Hepatocyte (in vitro differentiated cells): Measurements from ENCODE around the gene RASA3. TPM values are rescaled to one million over a fixed set of nuclear protein-coding genes. Genes with fewer than 3 reads are reported as not detected.

Experiments
- DNase-seq: peaks from one replicate; pipeline ENCODE4 v3.0.0-alpha.2; 2016; ENCODE audit warnings: low spot score
- H2AFZ ChIP-seq: fragments of 200-600 bp; sonication (generic); 2 replicates; pipeline ENCODE4 v1.6.0; 2016; ENCODE audit warnings: antibody characterized with exemption, mild to moderate bottlenecking
- H3K27ac ChIP-seq: fragments of 200-600 bp; sonication (generic); 2 replicates; pipeline ENCODE4 v1.5.1; 2016; ENCODE audit warnings: mild to moderate bottlenecking
- H3K27me3 ChIP-seq: fragments of 200-600 bp; sonication (generic); 2 replicates; pipeline ENCODE4 v1.6.1; 2016
- H3K36me3 ChIP-seq: fragments of 200-600 bp; sonication (generic); replicated peaks from 2 replicates; pipeline ENCODE4 v1.5.1; 2016; ENCODE audit warnings: low read depth; ENCODE audit not compliant: insufficient read depth
- H3K4me1 ChIP-seq: fragments of 200-600 bp; sonication (generic); 2 replicates; pipeline ENCODE4 v1.5.1; 2016; ENCODE audit warnings: mild to moderate bottlenecking, moderate library complexity; ENCODE audit not compliant: insufficient read depth
- H3K4me2 ChIP-seq: fragments of 200-600 bp; sonication (generic); 2 replicates; pipeline ENCODE4 v1.6.0; 2016
- H3K4me3 ChIP-seq: fragments of 200-600 bp; sonication (generic); 2 replicates; pipeline ENCODE4 v1.5.1; 2016; ENCODE audit warnings: mild to moderate bottlenecking
- H3K79me2 ChIP-seq: fragments of 200-600 bp; sonication (generic); 2 replicates; pipeline ENCODE4 v1.6.0; 2017; ENCODE audit warnings: mild to moderate bottlenecking
- H3K9me2 ChIP-seq: fragments of 200-600 bp; sonication (generic); replicated peaks from 2 replicates; pipeline ENCODE4 v1.6.0; 2017; ENCODE audit warnings: mild to moderate bottlenecking; ENCODE audit not compliant: insufficient read depth
- H3K9me3 ChIP-seq: fragments of 200-600 bp; sonication (generic); 2 replicates; pipeline ENCODE4 v1.5.1; 2016; ENCODE audit warnings: low read depth, mild to moderate bottlenecking
- H4K20me1 ChIP-seq: fragments of 200-600 bp; sonication (generic); 2 replicates; pipeline ENCODE4 v1.6.0; 2016; ENCODE audit warnings: mild to moderate bottlenecking; ENCODE audit not compliant: insufficient read depth, poor library complexity, severe bottlenecking
- EZH2 ChIP-seq: fragments of 200-600 bp; sonication (generic); IDR thresholded peaks from 2 replicates; pipeline ENCODE4 v1.6.1; 2016; ENCODE audit warnings: antibody characterized with exemption, mild to moderate bottlenecking, borderline replicate concordance
- EZH2phosphoT487 ChIP-seq: fragments of 200-600 bp; sonication (generic); IDR thresholded peaks from one replicate; pipeline ENCODE4 v1.6.1; 2018; ENCODE audit warnings: antibody characterized with exemption, mild to moderate bottlenecking, low read depth, moderate library complexity; ENCODE audit not compliant: unreplicated experiment, severe bottlenecking
- WGBS: methylation state at CpG from one replicate; pipeline ENCODE4 v1.1.6; 2016; ENCODE audit warnings: low lambda C conversion rate; ENCODE audit errors: missing lambda C conversion rate; 5-methylcytosine and 5-hydroxymethylcytosine counted together
- polyA plus RNA-seq: library from polyadenylated mRNA; unstranded; fragments of >200 nt; fragmentation: Nextera tagmentation; extraction: Ambion mirVana; gene quantifications from 2 replicates; pipeline ENCODE4 v1.2.1, GENCODE V29; 2016
- total RNA-seq: library from RNA; depleted of rRNA; stranded (reverse); fragments of >200 nt; gene quantifications from 2 replicates; pipeline ENCODE4 v1.2.3, GENCODE V29; 2014
- TF ChIP-seq, protein P1 (sequence below): fragments of 200-600 bp; sonication (generic); IDR thresholded peaks from 2 replicates; pipeline ENCODE4 v1.5.1; 2016; ENCODE audit warnings: antibody characterized with exemption, mild to moderate bottlenecking; ENCODE audit not compliant: poor library complexity

The RASA3 gene
- total and polyA plus RNA-seq, 2 experiments from 2014 or later: 5.6 to 6.1 TPM

DNA sequence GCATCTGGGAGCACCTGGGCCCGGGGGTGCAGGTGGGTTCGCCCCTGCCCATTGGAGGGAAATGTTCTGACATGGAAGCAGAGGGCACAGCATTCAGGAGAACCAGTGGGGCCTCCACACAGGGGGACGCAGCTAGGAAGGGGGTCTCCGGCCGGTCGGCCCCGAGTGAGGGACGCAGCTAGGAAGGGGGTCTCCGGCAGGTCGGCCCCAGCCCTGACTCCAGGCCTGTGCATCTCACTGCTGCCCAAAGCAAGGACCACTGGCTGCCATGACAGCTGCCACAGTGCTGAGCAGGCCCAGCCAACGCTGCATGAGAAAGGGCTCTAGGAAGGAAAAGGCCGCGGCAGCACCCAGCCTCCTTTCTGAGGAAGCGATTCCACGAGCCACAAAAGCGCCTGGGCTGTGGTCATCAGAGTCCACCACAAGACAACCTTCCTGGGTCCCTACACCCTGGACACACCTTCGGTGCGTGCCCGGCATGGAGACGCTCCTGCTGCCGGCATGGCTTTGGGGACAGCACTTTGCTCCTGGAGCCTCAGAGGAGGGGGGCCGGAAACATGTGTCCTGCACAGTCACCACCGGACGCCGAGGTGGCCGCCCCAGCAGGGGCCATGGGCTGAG lies 9.7 kb downstream of the RASA3 start:
- no peak for TF ChIP-seq EZH2
- no peak for TF ChIP-seq EZH2phosphoT487
- TF ChIP-seq, protein P1, sequence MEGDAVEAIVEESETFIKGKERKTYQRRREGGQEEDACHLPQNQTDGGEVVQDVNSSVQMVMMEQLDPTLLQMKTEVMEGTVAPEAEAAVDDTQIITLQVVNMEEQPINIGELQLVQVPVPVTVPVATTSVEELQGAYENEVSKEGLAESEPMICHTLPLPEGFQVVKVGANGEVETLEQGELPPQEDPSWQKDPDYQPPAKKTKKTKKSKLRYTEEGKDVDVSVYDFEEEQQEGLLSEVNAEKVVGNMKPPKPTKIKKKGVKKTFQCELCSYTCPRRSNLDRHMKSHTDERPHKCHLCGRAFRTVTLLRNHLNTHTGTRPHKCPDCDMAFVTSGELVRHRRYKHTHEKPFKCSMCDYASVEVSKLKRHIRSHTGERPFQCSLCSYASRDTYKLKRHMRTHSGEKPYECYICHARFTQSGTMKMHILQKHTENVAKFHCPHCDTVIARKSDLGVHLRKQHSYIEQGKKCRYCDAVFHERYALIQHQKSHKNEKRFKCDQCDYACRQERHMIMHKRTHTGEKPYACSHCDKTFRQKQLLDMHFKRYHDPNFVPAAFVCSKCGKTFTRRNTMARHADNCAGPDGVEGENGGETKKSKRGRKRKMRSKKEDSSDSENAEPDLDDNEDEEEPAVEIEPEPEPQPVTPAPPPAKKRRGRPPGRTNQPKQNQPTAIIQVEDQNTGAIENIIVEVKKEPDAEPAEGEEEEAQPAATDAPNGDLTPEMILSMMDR: no peak
- Histone ChIP-seq H3K9me2 (no peaks in the 10 kb centered on the region), H3K79me2 (peaks cover 15% of the 10 kb centered on the region), H3K4me3 (no peak overlapping the region), H4K20me1 (no peaks in the 10 kb centered on the region), H3K36me3 (no peaks in the 10 kb centered on the region), H2AFZ (no peak overlapping the region), H3K9me3 (no peaks in the 10 kb centered on the region), H3K4me2 (no peak overlapping the region), H3K27ac (no peak overlapping the region), H3K4me1 (peaks cover 24% of the 10 kb centered on the region), H3K27me3 (no peaks in the 10 kb centered on the region)
- no peak for DNase-seq
- 94% methylated on average over 26 of the region's 26 CpGs for WGBS

DNA sequence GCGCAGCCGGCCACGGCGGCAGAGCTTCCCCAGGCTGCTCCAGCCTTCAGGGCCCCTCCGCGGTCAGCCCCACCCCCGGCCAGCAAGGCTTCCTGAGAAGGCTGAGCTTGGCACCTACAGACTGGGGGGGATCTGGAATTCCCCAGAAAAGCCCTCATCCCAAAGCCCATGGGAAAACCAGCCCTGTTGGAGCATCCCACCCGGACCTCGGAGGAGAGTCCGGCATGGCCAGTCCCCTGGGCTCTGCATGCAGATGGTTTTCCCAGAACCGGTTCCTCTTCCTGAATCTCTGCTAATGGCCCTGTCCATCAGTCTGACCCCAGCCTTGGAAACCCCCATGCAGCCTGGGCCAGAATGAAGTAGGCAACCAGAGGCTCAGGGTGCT lies 10.3 kb downstream of the RASA3 start:
- no peak overlapping the region for H3K27ac ChIP-seq
- no peaks in the 10 kb centered on the region for H3K9me2 ChIP-seq
- H2AFZ ChIP-seq: no peak overlapping the region
- H3K36me3 ChIP-seq: no peaks in the 10 kb centered on the region
- no peak for DNase-seq
- H3K79me2 ChIP-seq: peaks cover 10% of the 10 kb centered on the region
- no peak overlapping the region for H3K4me3 ChIP-seq
- TF ChIP-seq EZH2phosphoT487 (no peak), EZH2 (no peak)
- TF ChIP-seq, protein P1: no peak
- peaks cover 24% of the 10 kb centered on the region for H3K4me1 ChIP-seq
- H3K9me3 ChIP-seq: no peaks in the 10 kb centered on the region
- H3K4me2 ChIP-seq: peak overlapping the region; percentile 54
- WGBS: 74% methylated on average over 11 of the region's 11 CpGs
- no peaks in the 10 kb centered on the region for H3K27me3 ChIP-seq
- no peaks in the 10 kb centered on the region for H4K20me1 ChIP-seq

DNA sequence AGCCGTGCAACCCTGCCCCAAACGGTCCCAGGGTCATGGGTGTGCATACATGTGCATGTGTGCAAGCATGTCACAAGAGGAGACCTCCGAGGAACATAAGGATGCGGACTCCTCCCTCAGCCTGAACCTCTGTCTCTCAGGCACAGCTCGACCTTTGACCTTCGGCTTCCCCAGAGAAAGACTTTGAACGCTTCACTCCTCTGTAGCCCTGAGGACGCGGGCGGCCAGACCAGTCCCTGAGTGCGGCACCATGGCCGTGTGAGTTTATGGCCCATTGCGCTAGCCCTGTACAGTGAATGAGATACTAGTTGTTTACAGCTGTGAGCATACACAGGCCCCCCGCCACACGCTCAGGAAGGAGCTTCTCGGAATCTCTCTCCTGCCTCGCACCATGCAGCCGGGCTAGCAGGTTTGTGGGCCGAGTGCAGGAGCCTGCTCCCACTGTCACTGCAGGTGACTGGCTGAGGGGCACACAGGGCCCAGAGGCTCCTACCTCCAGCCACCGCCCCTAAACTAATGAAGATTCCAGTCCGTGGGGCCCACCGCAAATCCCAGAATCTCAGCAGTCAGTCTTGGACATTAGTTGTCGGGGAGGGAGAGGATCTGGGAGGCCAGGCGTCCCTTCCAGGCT lies 10.8 kb downstream of the RASA3 start:
- TF ChIP-seq EZH2: no peak
- no peak for TF ChIP-seq EZH2phosphoT487
- TF ChIP-seq, protein P1: no peak
- no peak overlapping the region for H3K27ac ChIP-seq
- no peaks in the 10 kb centered on the region for H3K36me3 ChIP-seq
- H4K20me1 ChIP-seq: no peaks in the 10 kb centered on the region
- peaks cover 5% of the 10 kb centered on the region for H3K79me2 ChIP-seq
- no peak for DNase-seq
- H3K9me2 ChIP-seq: no peaks in the 10 kb centered on the region
- 69% methylated on average over 24 of the region's 24 CpGs for WGBS
- H3K4me2 ChIP-seq: peak overlapping the region; percentile 54
- H2AFZ ChIP-seq: no peak overlapping the region
- H3K4me3 ChIP-seq: no peak overlapping the region
- H3K4me1 ChIP-seq: peaks cover 24% of the 10 kb centered on the region
- H3K27me3 ChIP-seq: no peaks in the 10 kb centered on the region
- no peaks in the 10 kb centered on the region for H3K9me3 ChIP-seq

DNA sequence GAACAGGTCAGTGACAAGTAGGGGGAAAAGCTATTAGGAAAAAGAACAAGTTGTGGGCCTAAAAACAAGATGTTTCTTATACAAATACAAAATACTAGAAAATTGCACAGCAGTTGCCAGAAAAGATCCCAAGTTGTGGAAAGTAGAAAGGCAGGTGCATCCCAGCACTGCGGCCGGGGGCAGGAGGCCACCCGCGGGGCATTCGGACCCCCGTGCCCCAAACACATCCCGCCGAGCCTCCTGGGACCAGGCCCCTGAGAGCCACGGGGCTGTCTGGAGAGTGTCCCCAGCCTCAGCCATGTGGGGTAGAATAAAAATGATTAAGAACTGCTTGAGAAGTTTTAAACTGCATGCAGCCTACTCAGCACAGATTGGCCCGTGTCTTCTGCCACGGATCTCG lies 11.4 kb downstream of the RASA3 start:
- no peak for TF ChIP-seq EZH2
- TF ChIP-seq, protein P1: no peak
- no peak for TF ChIP-seq EZH2phosphoT487
- H3K4me1 ChIP-seq: peaks cover 24% of the 10 kb centered on the region
- no peak overlapping the region for H3K4me3 ChIP-seq
- H4K20me1 ChIP-seq: no peaks in the 10 kb centered on the region
- no peak overlapping the region for H2AFZ ChIP-seq
- no peaks in the 10 kb centered on the region for H3K9me2 ChIP-seq
- H3K79me2 ChIP-seq: no peaks in the 10 kb centered on the region
- WGBS: 86% methylated on average over 12 of the region's 12 CpGs
- no peaks in the 10 kb centered on the region for H3K9me3 ChIP-seq
- DNase-seq: no peak
- peak overlapping the region; percentile 20 for H3K27ac ChIP-seq
- no peak overlapping the region for H3K4me2 ChIP-seq
- no peaks in the 10 kb centered on the region for H3K36me3 ChIP-seq
- H3K27me3 ChIP-seq: no peaks in the 10 kb centered on the region
